ENCODE results near the gene MBNL3.

MBNL3 gene

DNA sequence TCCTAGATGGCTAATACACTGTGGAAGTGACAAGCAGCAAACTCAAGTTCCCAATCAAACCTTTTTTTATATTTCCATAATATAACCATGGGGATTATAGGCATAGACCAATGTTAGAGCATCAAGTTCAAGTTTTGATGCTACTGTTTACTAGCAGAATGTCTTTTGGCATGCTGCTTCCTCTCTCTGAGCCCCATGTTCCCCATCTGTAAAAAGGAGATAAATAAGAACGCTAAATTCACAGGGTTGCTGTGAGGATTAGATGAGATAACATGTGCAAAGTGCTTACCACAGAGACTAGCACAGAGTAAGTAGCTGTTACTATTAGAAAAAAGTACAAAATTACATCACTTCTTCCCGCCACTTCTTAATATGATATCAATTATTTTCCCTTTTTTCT, 18.0 kb downstream of the MBNL3 start:
- H3K27me3 ChIP-seq (ENCODE audit: low read depth, low read length): no peaks in the 10 kb centered on the region
- H2AFZ ChIP-seq (ENCODE audit: low read depth, low read length): no peak overlapping the region
- TF ChIP-seq, protein P1, sequence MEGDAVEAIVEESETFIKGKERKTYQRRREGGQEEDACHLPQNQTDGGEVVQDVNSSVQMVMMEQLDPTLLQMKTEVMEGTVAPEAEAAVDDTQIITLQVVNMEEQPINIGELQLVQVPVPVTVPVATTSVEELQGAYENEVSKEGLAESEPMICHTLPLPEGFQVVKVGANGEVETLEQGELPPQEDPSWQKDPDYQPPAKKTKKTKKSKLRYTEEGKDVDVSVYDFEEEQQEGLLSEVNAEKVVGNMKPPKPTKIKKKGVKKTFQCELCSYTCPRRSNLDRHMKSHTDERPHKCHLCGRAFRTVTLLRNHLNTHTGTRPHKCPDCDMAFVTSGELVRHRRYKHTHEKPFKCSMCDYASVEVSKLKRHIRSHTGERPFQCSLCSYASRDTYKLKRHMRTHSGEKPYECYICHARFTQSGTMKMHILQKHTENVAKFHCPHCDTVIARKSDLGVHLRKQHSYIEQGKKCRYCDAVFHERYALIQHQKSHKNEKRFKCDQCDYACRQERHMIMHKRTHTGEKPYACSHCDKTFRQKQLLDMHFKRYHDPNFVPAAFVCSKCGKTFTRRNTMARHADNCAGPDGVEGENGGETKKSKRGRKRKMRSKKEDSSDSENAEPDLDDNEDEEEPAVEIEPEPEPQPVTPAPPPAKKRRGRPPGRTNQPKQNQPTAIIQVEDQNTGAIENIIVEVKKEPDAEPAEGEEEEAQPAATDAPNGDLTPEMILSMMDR (IDR thresholded peaks at IDR 0.05; ENCODE audit: low read depth, low read length): no peak
- TF ChIP-seq EZH2phosphoT487 (IDR thresholded peaks at IDR 0.05; ENCODE audit: low read depth): no peak
- H3K4me2 ChIP-seq (ENCODE audit: low read length): no peak overlapping the region
- H3K9me3 ChIP-seq (ENCODE audit: insufficient read depth, low read length): no peaks in the 10 kb centered on the region
- no peak overlapping the region for H3K9ac ChIP-seq (ENCODE audit: low read length)
- H4K20me1 ChIP-seq (ENCODE audit: insufficient read depth, low read length): no peaks in the 10 kb centered on the region
- no peaks in the 10 kb centered on the region for H3K36me3 ChIP-seq (replicated peaks; ENCODE audit: low read depth, low read length)
- no peak overlapping the region for H3K27ac ChIP-seq (ENCODE audit: low read length)
- no peak overlapping the region for H3K4me3 ChIP-seq (ENCODE audit: low read length)
- no peaks in the 10 kb centered on the region for H3K4me1 ChIP-seq (ENCODE audit: low read length)
- no peaks in the 10 kb centered on the region for H3K79me2 ChIP-seq (ENCODE audit: low read length)

DNA sequence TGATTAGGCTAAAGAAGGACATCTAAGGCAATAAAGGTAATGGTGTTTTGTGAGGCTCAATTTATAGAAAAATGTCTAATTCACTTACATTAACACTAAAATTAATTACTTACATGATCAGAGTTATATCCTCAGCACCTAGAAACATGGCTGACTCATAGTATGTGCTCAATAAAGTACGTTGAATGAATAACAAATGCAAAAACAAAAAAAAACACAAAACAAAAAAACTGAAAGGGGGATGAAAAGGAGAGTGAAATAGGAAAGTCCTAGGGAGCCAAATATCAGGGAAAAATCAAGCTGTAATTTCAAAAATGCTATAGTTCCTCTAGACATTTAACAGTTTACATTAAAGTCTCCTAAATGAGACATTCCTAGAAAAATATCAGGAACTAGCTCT, 18.7 kb downstream of the MBNL3 start:
- Histone ChIP-seq H3K27ac (ENCODE audit: low read length) (no peak overlapping the region), H3K4me3 (ENCODE audit: low read length) (no peak overlapping the region), H3K4me1 (ENCODE audit: low read length) (no peaks in the 10 kb centered on the region), H3K27me3 (ENCODE audit: low read depth, low read length) (no peaks in the 10 kb centered on the region), H3K9ac (ENCODE audit: low read length) (no peak overlapping the region), H3K9me3 (ENCODE audit: insufficient read depth, low read length) (no peaks in the 10 kb centered on the region), H3K4me2 (ENCODE audit: low read length) (no peak overlapping the region), H3K79me2 (ENCODE audit: low read length) (no peaks in the 10 kb centered on the region), H2AFZ (ENCODE audit: low read depth, low read length) (no peak overlapping the region), H4K20me1 (ENCODE audit: insufficient read depth, low read length) (no peaks in the 10 kb centered on the region), H3K36me3 (replicated peaks; ENCODE audit: low read depth, low read length) (no peaks in the 10 kb centered on the region)
- no peak for TF ChIP-seq EZH2phosphoT487 (IDR thresholded peaks at IDR 0.05; ENCODE audit: low read depth)
- TF ChIP-seq, protein P1 (IDR thresholded peaks at IDR 0.05; ENCODE audit: low read depth, low read length): no peak

DNA sequence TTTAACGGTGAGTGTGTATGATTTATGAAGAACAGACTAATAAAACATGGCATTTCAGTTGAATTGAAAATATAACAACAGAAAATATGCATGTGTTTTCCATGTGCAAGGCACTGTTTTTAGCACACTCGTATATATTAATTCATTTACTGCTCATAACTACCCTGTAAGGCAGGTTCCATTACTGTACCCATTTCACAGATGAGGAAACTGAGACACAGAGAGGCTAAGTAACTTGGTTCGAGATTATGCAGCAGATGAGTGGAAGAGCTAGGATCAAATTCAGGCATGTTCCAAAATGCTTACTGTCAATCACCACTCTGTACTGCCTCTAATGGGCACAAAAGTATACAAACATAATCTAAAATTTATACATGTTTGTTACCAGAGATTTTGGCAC, 20.4 kb downstream of the MBNL3 start:
- TF ChIP-seq, protein P1 (IDR thresholded peaks at IDR 0.05; ENCODE audit: low read depth, low read length): no peak
- TF ChIP-seq EZH2phosphoT487 (IDR thresholded peaks at IDR 0.05; ENCODE audit: low read depth): no peak
- H3K27ac ChIP-seq (ENCODE audit: low read length): no peak overlapping the region
- no peak overlapping the region for H3K4me3 ChIP-seq (ENCODE audit: low read length)
- no peak overlapping the region for H3K9ac ChIP-seq (ENCODE audit: low read length)
- no peaks in the 10 kb centered on the region for H3K4me1 ChIP-seq (ENCODE audit: low read length)
- H3K9me3 ChIP-seq (ENCODE audit: insufficient read depth, low read length): no peaks in the 10 kb centered on the region
- no peaks in the 10 kb centered on the region for H3K79me2 ChIP-seq (ENCODE audit: low read length)
- H3K4me2 ChIP-seq (ENCODE audit: low read length): no peak overlapping the region
- no peak overlapping the region for H2AFZ ChIP-seq (ENCODE audit: low read depth, low read length)
- H3K36me3 ChIP-seq (replicated peaks; ENCODE audit: low read depth, low read length): no peaks in the 10 kb centered on the region
- H3K27me3 ChIP-seq (ENCODE audit: low read depth, low read length): no peaks in the 10 kb centered on the region
- no peaks in the 10 kb centered on the region for H4K20me1 ChIP-seq (ENCODE audit: insufficient read depth, low read length)

DNA sequence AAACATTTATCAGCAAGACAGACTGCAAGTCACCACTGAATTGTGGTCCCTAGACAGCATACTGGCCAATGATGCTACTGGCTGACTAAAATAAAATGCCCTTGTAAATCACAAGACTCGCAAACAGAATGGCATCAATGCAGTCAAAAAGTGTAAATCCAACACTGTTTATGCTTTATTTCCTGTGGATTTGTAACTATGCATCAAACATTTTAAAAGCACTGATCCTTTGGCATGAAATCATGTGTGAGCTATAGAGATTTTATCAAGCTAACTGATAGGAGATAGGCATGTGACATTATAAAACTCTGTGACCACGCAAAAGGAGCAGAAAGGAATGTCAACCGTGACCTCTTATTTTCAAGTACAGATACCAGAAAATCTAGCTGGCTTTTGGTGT, 20.8 kb downstream of the MBNL3 start:
- Histone ChIP-seq H3K79me2 (ENCODE audit: low read length) (no peaks in the 10 kb centered on the region), H3K4me2 (ENCODE audit: low read length) (no peak overlapping the region)

More for the DNA sequence above, 20.8 kb downstream of the MBNL3 start:
- H3K36me3 ChIP-seq (replicated peaks; ENCODE audit: low read depth, low read length): no peaks in the 10 kb centered on the region
- TF ChIP-seq EZH2phosphoT487 (IDR thresholded peaks at IDR 0.05; ENCODE audit: low read depth): no peak
- TF ChIP-seq, protein P1 (IDR thresholded peaks at IDR 0.05; ENCODE audit: low read depth, low read length): no peak
- no peaks in the 10 kb centered on the region for H4K20me1 ChIP-seq (ENCODE audit: insufficient read depth, low read length)
- H3K27me3 ChIP-seq (ENCODE audit: low read depth, low read length): no peaks in the 10 kb centered on the region
- no peak overlapping the region for H2AFZ ChIP-seq (ENCODE audit: low read depth, low read length)
- no peak overlapping the region for H3K9ac ChIP-seq (ENCODE audit: low read length)
- no peaks in the 10 kb centered on the region for H3K4me1 ChIP-seq (ENCODE audit: low read length)
- H3K4me3 ChIP-seq (ENCODE audit: low read length): no peak overlapping the region
- no peak overlapping the region for H3K27ac ChIP-seq (ENCODE audit: low read length)
- H3K9me3 ChIP-seq (ENCODE audit: insufficient read depth, low read length): no peaks in the 10 kb centered on the region

All from OCI-LY3 (cell line).